Measurements from ENCODE around the gene NRN1L. TPM values are rescaled to one million over a fixed set of nuclear protein-coding genes. Genes with fewer than 3 reads are reported as not detected.

NRN1L gene
- total RNA-seq, 6 experiments from 2014 or later, result 0.25 to 0.51 (median 0.38) TPM; not detected in 3

- peak overlapping the region; percentile 100 for H3K27ac Mint-ChIP-seq
Observed at GRCh38 chr16:67856927-67857546, 27.6 kb upstream of the NRN1L start.

GRCh38 chr16:67857547-67858233 is 27.0 kb upstream of the NRN1L start:
- H3K36me3 Mint-ChIP-seq (ENCODE audit: low read depth), result peaks cover 4% of the 10 kb centered on the region; the same call in 1 of the 2 replicates
- no peaks in the 10 kb centered on the region for H3K9me3 Mint-ChIP-seq
- H3K4me3 Mint-ChIP-seq, result peak overlapping the region; percentile 6; the same call in 1 of the 2 replicates
- peak; percentile 98 for DNase-seq
- H3K4me1 Mint-ChIP-seq (ENCODE audit: low read depth), result peaks cover 62% of the 10 kb centered on the region
- peaks cover 2% of the 10 kb centered on the region; the same call in 1 of the 2 replicates for H3K27me3 Mint-ChIP-seq (ENCODE audit: insufficient read depth)
- TF ChIP-seq CTCF (IDR thresholded peaks at IDR 0.05), result no peak
- peak overlapping the region; percentile 100 for H3K27ac Mint-ChIP-seq

More at GRCh38 chr16:67856927-67857546, 27.6 kb upstream of the NRN1L start:
- no peak for TF ChIP-seq CTCF (IDR thresholded peaks at IDR 0.05)
- Mint-ChIP-seq H3K4me1 (ENCODE audit: low read depth) (peaks cover 55% of the 10 kb centered on the region), H3K27me3 (ENCODE audit: insufficient read depth) (peaks cover 2% of the 10 kb centered on the region; the same call in 1 of the 2 replicates), H3K36me3 (ENCODE audit: low read depth) (peaks cover 4% of the 10 kb centered on the region; the same call in 1 of the 2 replicates), H3K9me3 (no peaks in the 10 kb centered on the region), H3K4me3 (no peak overlapping the region; the same call in 1 of the 2 replicates)
- DNase-seq, result no peak

GRCh38 chr16:67858500-67858899 is 26.2 kb upstream of the NRN1L start:
- Mint-ChIP-seq H3K9me3 (no peaks in the 10 kb centered on the region), H3K4me3 (peak overlapping the region; percentile 25), H3K27me3 (ENCODE audit: insufficient read depth) (peaks cover 2% of the 10 kb centered on the region; the same call in 1 of the 2 replicates), H3K4me1 (ENCODE audit: low read depth) (peaks cover 70% of the 10 kb centered on the region), H3K36me3 (ENCODE audit: low read depth) (peaks cover 4% of the 10 kb centered on the region; the same call in 1 of the 2 replicates), H3K27ac (peak overlapping the region; percentile 100)
- no peak for DNase-seq
- TF ChIP-seq CTCF (IDR thresholded peaks at IDR 0.05), result no peak

GRCh38 chr16:67860589-67861398 is 23.9 kb upstream of the NRN1L start:
- H3K4me3 Mint-ChIP-seq, result peak overlapping the region; percentile 38; the same call in 1 of the 2 replicates
- H3K27ac Mint-ChIP-seq, result peak overlapping the region; percentile 100
- no peak for TF ChIP-seq CTCF (IDR thresholded peaks at IDR 0.05)
- H3K27me3 Mint-ChIP-seq (ENCODE audit: insufficient read depth), result peaks cover 2% of the 10 kb centered on the region; the same call in 1 of the 2 replicates
- peaks cover 63% of the 10 kb centered on the region for H3K4me1 Mint-ChIP-seq (ENCODE audit: low read depth)
- H3K9me3 Mint-ChIP-seq, result no peaks in the 10 kb centered on the region
- DNase-seq, result peak; percentile 63
- H3K36me3 Mint-ChIP-seq (ENCODE audit: low read depth), result peaks cover 15% of the 10 kb centered on the region

GRCh38 chr16:67861877-67862276 is 22.8 kb upstream of the NRN1L start:
- Mint-ChIP-seq H3K27me3 (ENCODE audit: insufficient read depth) (peaks cover 2% of the 10 kb centered on the region; the same call in 1 of the 2 replicates), H3K36me3 (ENCODE audit: low read depth) (peaks cover 15% of the 10 kb centered on the region), H3K4me1 (ENCODE audit: low read depth) (peaks cover 60% of the 10 kb centered on the region), H3K4me3 (no peak overlapping the region), H3K27ac (peak overlapping the region; percentile 100), H3K9me3 (no peaks in the 10 kb centered on the region)
- DNase-seq, result no peak
- TF ChIP-seq CTCF (IDR thresholded peaks at IDR 0.05), result no peak
